HEK293T (cell line): ENCODE data around the gene DBP.

Experiments used
- CTCF ChIA-PET: fragments of 350-600 bp; formaldehyde crosslinking; extraction: SDS; loops from one replicate; lab custom pipeline; 2021; ENCODE audit warnings: antibody characterized with exemption, inconsistent platforms; lab: Yijun Ruan, JAX
- POLR2A ChIA-PET: fragments of 350-600 bp; formaldehyde crosslinking; extraction: SDS; loops from one replicate; lab custom pipeline; 2020; ENCODE audit warnings: antibody characterized with exemption, inconsistent platforms; lab: Yijun Ruan, JAX
- DNase-seq: peaks from one replicate; pipeline ENCODE4 v3.0.0; 2012; ENCODE audit warnings: mixed read lengths; ENCODE audit errors: extremely low spot score
- ARNT ChIP-seq: fragments of 450-650 bp; IDR thresholded peaks from 2 replicates; pipeline ENCODE4 v1.6.1; 2017; ENCODE audit warnings: mild to moderate bottlenecking
- BHLHE40 ChIP-seq: fragments of 450-650 bp; IDR thresholded peaks from 2 replicates; pipeline ENCODE4 v1.6.1; 2016; ENCODE audit warnings: mild to moderate bottlenecking, moderate library complexity, borderline replicate concordance
- CTBP1 ChIP-seq: fragments of 450-650 bp; IDR thresholded peaks from 2 replicates; pipeline ENCODE4 v1.6.1; 2016; ENCODE audit warnings: borderline replicate concordance
- ELF4 ChIP-seq: fragments of 450-650 bp; IDR thresholded peaks from 2 replicates; pipeline ENCODE4 v1.6.1; 2017; ENCODE audit warnings: antibody characterized with exemption
- FOXA1 ChIP-seq: fragments of 450-650 bp; IDR thresholded peaks from 2 replicates; pipeline ENCODE4 v1.6.1; 2016; ENCODE audit warnings: mild to moderate bottlenecking
- FOXK2 ChIP-seq: fragments of 450-650 bp; IDR thresholded peaks from 2 replicates; pipeline ENCODE4 v1.6.1; 2016; ENCODE audit warnings: mild to moderate bottlenecking
- FOXM1 ChIP-seq: fragments of 450-650 bp; IDR thresholded peaks from 2 replicates; pipeline ENCODE4 v1.6.1; 2017; ENCODE audit warnings: mild to moderate bottlenecking, borderline replicate concordance
- HDGF ChIP-seq: fragments of 450-650 bp; IDR thresholded peaks from 2 replicates; pipeline ENCODE4 v1.6.1; 2017; ENCODE audit warnings: antibody characterized with exemption, borderline replicate concordance
- L3MBTL2 ChIP-seq: fragments of 450-650 bp; conservative IDR thresholded peaks from 2 replicates; pipeline ENCODE4 v1.6.1; 2016; ENCODE audit warnings: mild to moderate bottlenecking
- LEF1 ChIP-seq: fragments of 450-650 bp; IDR thresholded peaks from 2 replicates; pipeline ENCODE4 v1.6.1; 2017; ENCODE audit warnings: mild to moderate bottlenecking, borderline replicate concordance
- NFRKB ChIP-seq: fragments of 450-650 bp; IDR thresholded peaks from 2 replicates; pipeline ENCODE4 v1.6.1; 2016; ENCODE audit warnings: mild to moderate bottlenecking, moderate library complexity
- PKNOX1 ChIP-seq: fragments of 450-650 bp; IDR thresholded peaks from 2 replicates; pipeline ENCODE4 v1.6.1; 2016
- SP1 ChIP-seq: fragments of 450-650 bp; IDR thresholded peaks from 2 replicates; pipeline ENCODE4 v1.6.1; 2017
- SUZ12 ChIP-seq: fragments of 450-650 bp; IDR thresholded peaks from 2 replicates; pipeline ENCODE4 v1.6.1; 2016; ENCODE audit warnings: mild to moderate bottlenecking
- TARDBP ChIP-seq: fragments of 450-650 bp; IDR thresholded peaks from 2 replicates; pipeline ENCODE4 v1.6.1; 2016
- ZNF384 ChIP-seq: fragments of 450-650 bp; IDR thresholded peaks from 2 replicates; pipeline ENCODE4 v1.6.1; 2016

DBP gene

GRCh38 chr19:48606463-48607358 is 30.5 kb downstream of the DBP start, which contains the start of gene SPACA4:
Gene SPACA4, plus strand, starts transcription at chr19:48606742. Its CDS starts 237 bp downstream, at chr19:48606979.
- no peak for DNase-seq
- CTCF ChIA-PET, result interaction anchor here (0.5 to 1.4 kb wide), 3 partner anchors 16 to 286 kb away, joined by 3 to 4 read pairs (median 3); no protein-coding TSS in a partner anchor
- POLR2A ChIA-PET, result interaction anchor here (4.4 kb wide), 1 partner anchor 12 kb away, joined by 53 read pairs; the partner anchor contains the start of genes RPL18 and SPHK2
- TF ChIP-seq L3MBTL2 (no peak), FOXM1 (no peak), SP1 (no peak), ZNF384 (no peak), LEF1 (no peak), BHLHE40 (no peak), SUZ12 (no peak), FOXA1 (no peak), CTBP1 (no peak), NFRKB (no peak), PKNOX1 (no peak), HDGF (no peak), ARNT (no peak), FOXK2 (no peak), TARDBP (no peak), ELF4 (no peak)

GRCh38 chr19:48603850-48604249 is 33.3 kb downstream of the DBP start:
- POLR2A ChIA-PET, result no interaction called here
- CTCF ChIA-PET, result no interaction called here
- no peak for DNase-seq
- no peak for TF ChIP-seq NFRKB
- no peak for TF ChIP-seq TARDBP
- no peak for TF ChIP-seq L3MBTL2
- TF ChIP-seq BHLHE40, result no peak
- TF ChIP-seq ZNF384, result no peak
- TF ChIP-seq HDGF, result no peak
- TF ChIP-seq FOXM1, result no peak
- TF ChIP-seq FOXA1, result no peak
- TF ChIP-seq SP1, result no peak
- TF ChIP-seq LEF1, result no peak
- no peak for TF ChIP-seq ELF4

- no peak for DNase-seq
- no peak for TF ChIP-seq CTBP1
- no peak for TF ChIP-seq ELF4
- TF ChIP-seq BHLHE40, result no peak
- TF ChIP-seq NFRKB, result no peak
- no peak for TF ChIP-seq PKNOX1
- no peak for TF ChIP-seq SUZ12
- TF ChIP-seq ARNT, result no peak
- TF ChIP-seq TARDBP, result no peak
- TF ChIP-seq L3MBTL2, result no peak
- ChIA-PET POLR2A (no interaction called here), CTCF (no interaction called here)
These were observed 33.7 kb downstream of the DBP start for GRCh38 chr19:48603449-48603848.

- POLR2A ChIA-PET, result no interaction called here
- no peak for TF ChIP-seq FOXM1
- no peak for TF ChIP-seq FOXK2
- no peak for TF ChIP-seq NFRKB
- TF ChIP-seq CTBP1, result no peak
- TF ChIP-seq FOXA1, result no peak
- TF ChIP-seq ELF4, result no peak
- TF ChIP-seq PKNOX1, result no peak
- no peak for TF ChIP-seq HDGF
- no peak for TF ChIP-seq BHLHE40
- no peak for TF ChIP-seq TARDBP
- TF ChIP-seq SP1, result no peak
- TF ChIP-seq ZNF384, result no peak
- no peak for TF ChIP-seq LEF1
- no peak for TF ChIP-seq SUZ12
- no peak for TF ChIP-seq ARNT
- TF ChIP-seq L3MBTL2, result no peak
These were observed 34.2 kb downstream of the DBP start for GRCh38 chr19:48603001-48603400.

GRCh38 chr19:48600679-48601417 is 36.3 kb downstream of the DBP start:
- no peak for DNase-seq
- ChIA-PET POLR2A (interaction anchor here (1.4 kb wide), 1 partner anchor 18 kb away, joined by 4 read pairs; the partner anchor contains the start of genes RPL18 and SPHK2), CTCF (no interaction called here)
- no peak for TF ChIP-seq TARDBP

More at GRCh38 chr19:48603001-48603400, 34.2 kb downstream of the DBP start:
- CTCF ChIA-PET, result no interaction called here
- DNase-seq, result no peak
